Naive thymus-derived CD8-positive, alpha-beta T cell (primary cell): Measurements from ENCODE around the gene PDS5B. TPM values are rescaled to one million over a fixed set of nuclear protein-coding genes. Genes with fewer than 3 reads are reported as not detected.

Experiments used
- ATAC-seq, 2 donors: fragments of 150-1000 bp; cut with Tn5 transposase in 1 of 2; sonication (Bioruptor Pico), chemical (Tn5 transposase) in 1 of 2; 1 replicate in 1 of 2; 2 replicates in 1 of 2; pipeline ENCODE4 v1.10.0; 2021; ENCODE audit warnings: mild to moderate bottlenecking in 2 of 2, moderate library complexity in 2 of 2
- POLR2A ChIA-PET: fragments of 350-600 bp; sonication (Branson Sonifier 250); formaldehyde crosslinking; loops from one replicate; lab custom pipeline; 2021; ENCODE audit warnings: antibody characterized with exemption; lab: Charles Lee
- DNase-seq, 10 donors: peaks; one replicate each; pipeline versions ENCODE4 v3.0.0 to v3.0.0-alpha.2; 2020 to 2022
- H3K27ac Mint-ChIP-seq, 10 donors: one replicate each; pipeline ENCODE4 v1.8.0; 2020 to 2022; ENCODE audit warnings: mild to moderate bottlenecking in 10 of 10, mixed read lengths in 10 of 10, moderate library complexity in 4 of 10, inconsistent platforms in 1 of 10
- H3K27me3 Mint-ChIP-seq, 5 donors: one replicate each; pipeline ENCODE4 v1.8.0; 2021 to 2022; ENCODE audit warnings: mixed read lengths in 5 of 5
- H3K36me3 Mint-ChIP-seq, 3 donors: one replicate each; pipeline ENCODE4 v1.8.0; 2020 to 2022; ENCODE audit warnings: mixed read lengths in 3 of 3, mild to moderate bottlenecking in 2 of 3, inconsistent platforms in 1 of 3
- H3K4me1 Mint-ChIP-seq, 4 donors: one replicate each; pipeline ENCODE4 v1.8.0; 2021 to 2022; ENCODE audit warnings: mixed read lengths in 4 of 4
- H3K4me3 Mint-ChIP-seq, 10 donors: one replicate each; pipeline ENCODE4 v1.8.0; 2020 to 2022; ENCODE audit warnings: mild to moderate bottlenecking in 10 of 10, mixed read lengths in 10 of 10, moderate library complexity in 6 of 10, inconsistent platforms in 1 of 10
- H3K9me3 Mint-ChIP-seq, 9 donors: one replicate each; pipeline ENCODE4 v1.8.0; 2020 to 2022; ENCODE audit warnings: mixed read lengths in 9 of 9, mild to moderate bottlenecking in 3 of 9, inconsistent platforms in 1 of 9, moderate library complexity in 1 of 9
- polyA plus RNA-seq, 3 donors: library from polyadenylated mRNA; unstranded; fragments of 300-500 nt; fragmentation: Illumina TruSeq; gene quantifications; one replicate each; pipeline ENCODE4 v1.2.3, GENCODE V29; 2021
- total RNA-seq, 8 experiments: library from RNA in 2 of 8; stranded (reverse) in 2 of 8; gene quantifications; one replicate each; pipeline ENCODE4 v1.2.3 and lab custom pipeline; 2021 to 2026

Gene PDS5B
- total and polyA plus RNA-seq, 5 experiments from 2014 or later, result 32.0 to 71.6 (median 38.1) TPM

DNA sequence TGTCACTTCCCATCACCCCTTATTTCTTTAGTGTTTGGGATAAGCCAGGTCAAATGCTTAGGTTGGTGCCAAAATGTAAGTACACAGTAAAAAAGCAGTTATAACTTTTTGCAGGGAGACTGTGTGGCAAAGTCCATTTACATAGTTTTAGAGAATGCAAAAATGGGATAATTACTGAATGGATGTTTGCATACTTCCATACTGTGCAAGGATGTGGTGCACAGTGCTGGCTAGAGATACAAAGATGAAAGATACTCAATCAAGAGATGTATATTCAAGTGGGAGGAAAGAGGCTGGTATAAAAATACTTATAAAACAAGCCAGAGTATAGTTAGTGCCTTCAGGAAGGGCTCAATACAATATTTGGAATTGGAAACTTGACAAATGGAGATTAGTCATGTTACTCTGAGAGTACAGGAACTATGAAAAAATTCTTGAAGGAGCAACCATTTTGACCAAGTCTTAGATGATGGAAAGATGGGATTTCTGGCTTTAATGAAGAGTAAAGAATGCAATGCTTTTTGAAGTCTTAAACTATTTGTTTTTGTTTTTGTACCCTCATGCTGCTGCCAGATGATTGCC is 8.0 kb downstream of the PDS5B start:
- Mint-ChIP-seq H3K27ac (no peak overlapping the region), H3K4me1 (peaks cover 35 to 71% (median 61%) of the 10 kb centered on the region in 4 donors), H3K27me3 (no peaks in the 10 kb centered on the region), H3K4me3 (no peak overlapping the region), H3K36me3 (peaks cover 0 to 2% (median 0%) of the 10 kb centered on the region in 3 donors), H3K9me3 (peaks cover 0 to 5% (median 0%) of the 10 kb centered on the region in 9 donors)
- POLR2A ChIA-PET, result no interaction called here
- DNase-seq (no peak), ATAC-seq (no peak)

DNA sequence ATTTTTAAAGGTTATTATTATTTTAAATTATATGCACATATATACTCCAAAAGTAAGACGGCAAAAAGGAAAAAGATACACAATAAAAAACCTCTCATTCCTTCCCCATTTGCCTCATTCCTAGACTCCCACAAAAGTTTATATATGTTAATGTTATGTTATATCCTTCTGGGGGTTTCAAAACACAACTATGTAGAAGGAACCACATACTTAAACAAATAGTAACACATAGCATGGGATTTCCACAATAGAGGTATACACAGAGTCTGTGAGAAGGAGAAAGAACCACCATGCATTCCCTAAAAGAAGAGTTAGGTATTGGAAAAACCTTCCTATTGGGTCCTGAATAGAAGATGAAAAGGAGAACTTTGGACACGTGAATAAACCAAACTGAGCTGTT is 9.1 kb downstream of the PDS5B start:
- Mint-ChIP-seq H3K27me3 (no peaks in the 10 kb centered on the region), H3K27ac (peak overlapping the region in 1 of 10 donors; percentile 16), H3K4me3 (no peak overlapping the region), H3K9me3 (peaks cover 0 to 6% (median 0%) of the 10 kb centered on the region in 9 donors), H3K4me1 (peaks cover 35 to 67% (median 60%) of the 10 kb centered on the region in 4 donors), H3K36me3 (peaks cover 5 to 7% (median 6%) of the 10 kb centered on the region in 3 donors)
- ATAC-seq, result no peak
- no peak for DNase-seq
- POLR2A ChIA-PET, result no interaction called here

DNA sequence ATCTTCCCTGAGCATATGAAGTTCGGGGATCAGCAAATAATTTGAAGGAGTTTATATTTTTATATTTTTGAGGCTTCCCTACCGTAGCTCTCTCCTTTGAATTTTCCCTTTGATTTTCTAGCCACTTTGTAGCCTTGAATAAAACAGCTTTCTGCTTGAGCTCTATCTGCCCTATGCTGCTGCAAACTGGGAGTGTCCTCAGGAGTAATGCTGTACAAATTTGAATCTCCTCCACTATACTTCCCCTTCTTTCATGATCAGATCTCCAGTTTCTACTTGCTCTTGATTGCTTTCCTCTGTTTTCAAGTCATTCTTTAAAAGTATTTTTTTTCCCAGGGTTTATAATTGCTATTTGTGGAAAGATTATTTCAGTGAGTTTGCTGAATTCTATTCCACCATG is 14.6 kb downstream of the PDS5B start:
- POLR2A ChIA-PET, result no interaction called here
- ATAC-seq (no peak), DNase-seq (no peak)
- peaks cover 0 to 33% (median 14%) of the 10 kb centered on the region in 9 donors for H3K9me3 Mint-ChIP-seq
- peaks cover 6 to 23% (median 13%) of the 10 kb centered on the region in 3 donors for H3K36me3 Mint-ChIP-seq
- peaks cover 28 to 62% (median 53%) of the 10 kb centered on the region in 4 donors for H3K4me1 Mint-ChIP-seq
- peak overlapping the region in 1 of 10 donors; percentile 28 for H3K4me3 Mint-ChIP-seq
- no peaks in the 10 kb centered on the region for H3K27me3 Mint-ChIP-seq
- H3K27ac Mint-ChIP-seq, result peak overlapping the region in 1 of 10 donors; percentile 30

DNA sequence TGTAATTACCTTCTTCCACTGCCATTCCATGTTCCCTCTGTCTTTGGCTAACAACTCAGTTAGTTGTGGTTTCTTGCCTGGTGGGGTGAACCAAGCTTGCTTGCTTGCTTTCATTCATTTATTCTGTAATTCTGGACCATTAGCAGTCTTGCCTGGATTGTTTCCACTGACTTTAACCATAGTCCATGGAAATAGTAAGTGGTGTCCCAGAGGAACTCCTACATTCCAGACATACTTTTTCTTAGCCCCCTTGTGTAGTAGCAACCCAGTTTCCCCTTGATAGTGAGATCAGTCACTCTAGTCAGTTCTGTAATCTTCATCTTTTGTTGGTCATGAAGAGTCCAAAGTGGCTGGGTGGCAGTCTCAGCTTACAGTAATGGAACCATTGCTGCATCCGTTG is 23.2 kb downstream of the PDS5B start:
- POLR2A ChIA-PET, result interaction anchor here (0.6 kb wide), 1 partner anchor 114 kb away, joined by 3 read pairs; no protein-coding TSS in a partner anchor
- no peaks in the 10 kb centered on the region for H3K27me3 Mint-ChIP-seq
- DNase-seq, result no peak
- peak overlapping the region in 1 of 10 donors; percentile 2 for H3K27ac Mint-ChIP-seq
- H3K9me3 Mint-ChIP-seq, result peaks cover 8 to 58% (median 26%) of the 10 kb centered on the region in 9 donors
- peaks cover 27 to 72% (median 62%) of the 10 kb centered on the region in 4 donors for H3K4me1 Mint-ChIP-seq
- H3K36me3 Mint-ChIP-seq, result peaks cover 13 to 43% (median 14%) of the 10 kb centered on the region in 3 donors
- H3K4me3 Mint-ChIP-seq, result no peak overlapping the region
- ATAC-seq, result no peak

DNA sequence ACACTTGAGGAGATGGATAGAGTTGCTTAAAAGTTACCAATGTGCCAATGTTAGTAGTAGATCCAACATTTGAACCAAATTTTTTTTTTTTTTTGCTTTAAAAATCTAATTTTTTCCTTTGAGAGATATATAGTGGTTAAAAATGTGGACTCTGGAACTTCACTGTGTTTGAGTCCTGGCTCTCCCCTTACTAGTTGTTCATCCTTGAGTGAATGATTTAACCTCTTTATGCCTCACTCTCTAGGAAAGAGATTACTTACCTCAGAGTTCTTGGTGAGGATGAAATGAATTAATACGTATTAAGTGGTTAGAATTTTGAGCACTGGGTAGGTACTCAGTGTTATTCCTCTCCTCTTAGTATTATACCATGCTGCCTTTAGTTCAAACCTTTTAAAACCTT is 24.3 kb downstream of the PDS5B start:
- H3K4me1 Mint-ChIP-seq, result peaks cover 21 to 62% (median 59%) of the 10 kb centered on the region in 4 donors
- DNase-seq (no peak), ATAC-seq (no peak)
- POLR2A ChIA-PET, result no interaction called here
- H3K9me3 Mint-ChIP-seq, result peaks cover 8 to 54% (median 17%) of the 10 kb centered on the region in 9 donors
- H3K27ac Mint-ChIP-seq, result no peak overlapping the region
- H3K36me3 Mint-ChIP-seq, result peaks cover 8 to 41% (median 13%) of the 10 kb centered on the region in 3 donors
- no peak overlapping the region for H3K4me3 Mint-ChIP-seq
- H3K27me3 Mint-ChIP-seq, result no peaks in the 10 kb centered on the region

DNA sequence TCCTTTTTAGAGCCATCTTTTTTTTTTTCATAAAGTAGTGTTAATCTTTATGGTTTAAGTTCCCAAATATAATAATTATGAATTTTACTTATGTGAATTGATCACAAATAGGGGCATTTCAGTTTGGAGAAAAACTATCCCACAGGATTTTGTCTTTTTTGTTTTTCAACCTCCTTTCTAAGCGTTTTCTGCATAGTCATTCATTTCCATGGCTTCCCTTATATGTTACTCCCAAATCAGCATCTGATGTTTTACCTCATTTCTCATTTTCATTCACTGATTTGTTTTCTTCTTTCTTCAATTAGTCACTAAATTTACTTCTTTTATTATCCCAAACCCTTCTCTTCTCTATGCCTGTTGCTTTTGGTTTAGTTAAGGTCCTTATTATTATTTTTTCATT is 24.7 kb downstream of the PDS5B start:
- Mint-ChIP-seq H3K9me3 (peaks cover 5 to 52% (median 15%) of the 10 kb centered on the region in 9 donors), H3K27me3 (no peaks in the 10 kb centered on the region), H3K36me3 (peaks cover 8 to 41% (median 13%) of the 10 kb centered on the region in 3 donors), H3K4me3 (no peak overlapping the region), H3K27ac (peak overlapping the region in 1 of 10 donors; percentile 73), H3K4me1 (peaks cover 19 to 61% (median 57%) of the 10 kb centered on the region in 4 donors)
- no peak for ATAC-seq
- no peak for DNase-seq
- POLR2A ChIA-PET, result no interaction called here

DNA sequence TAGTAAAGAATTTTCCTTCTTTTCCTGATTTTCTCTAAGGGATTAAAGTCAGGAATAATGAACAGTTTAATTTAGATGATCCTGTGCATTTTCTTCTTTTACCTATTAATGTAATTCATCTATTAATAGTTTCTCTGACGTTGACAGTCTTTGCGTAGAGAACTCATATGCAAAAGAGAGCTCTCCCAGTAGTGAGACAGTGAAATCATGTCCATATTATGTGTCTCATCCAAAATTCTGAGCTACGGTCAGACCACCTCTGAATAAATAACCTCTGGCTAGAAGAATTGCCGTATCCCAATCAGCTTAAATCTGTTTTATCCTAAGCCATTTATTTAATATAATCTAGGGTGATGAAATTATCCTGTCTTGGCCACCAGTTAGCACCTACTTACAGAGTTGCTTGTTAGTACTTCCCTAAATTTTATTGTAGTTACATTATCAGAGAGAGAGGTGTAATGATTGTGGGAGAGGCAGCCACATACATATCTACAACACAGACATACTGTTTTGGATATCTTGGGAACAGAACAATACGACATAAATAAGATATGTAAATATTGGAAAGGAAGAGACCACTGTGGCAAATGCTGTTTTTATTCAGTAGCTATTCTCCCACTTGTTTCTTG is 30.7 kb downstream of the PDS5B start:
- POLR2A ChIA-PET, result interaction anchor here (0.6 kb wide), 1 partner anchor 10 kb away, joined by 3 read pairs; no protein-coding TSS in a partner anchor
- Mint-ChIP-seq H3K4me1 (peaks cover 7 to 47% (median 26%) of the 10 kb centered on the region in 4 donors), H3K4me3 (no peak overlapping the region), H3K27ac (no peak overlapping the region), H3K27me3 (no peaks in the 10 kb centered on the region), H3K9me3 (peaks cover 6 to 75% (median 28%) of the 10 kb centered on the region in 9 donors), H3K36me3 (peaks cover 6 to 56% (median 33%) of the 10 kb centered on the region in 3 donors)
- ATAC-seq, result no peak
- DNase-seq, result no peak

DNA sequence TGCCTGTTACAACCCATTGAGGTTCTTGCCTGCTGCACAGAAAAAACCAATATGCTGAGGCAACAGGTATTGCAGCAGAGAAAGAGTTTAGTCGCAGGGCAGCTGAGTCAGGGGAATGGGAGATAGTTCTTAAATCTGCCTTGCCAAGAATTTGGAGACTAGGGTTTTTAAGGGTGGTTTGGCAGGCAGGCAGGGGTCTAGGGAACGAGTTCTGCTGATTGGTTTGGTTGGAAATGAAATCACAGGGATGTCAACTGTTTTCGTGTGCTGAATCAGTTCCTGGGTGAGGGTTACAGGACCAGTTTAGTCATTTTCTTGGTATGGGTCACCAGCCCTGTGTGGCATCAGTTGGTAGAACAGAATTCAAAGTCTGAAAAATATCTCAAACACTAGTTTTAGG is 36.6 kb downstream of the PDS5B start:
- Mint-ChIP-seq H3K27me3 (no peaks in the 10 kb centered on the region), H3K4me3 (peak overlapping the region in 2 of 10 donors; percentile 6 to 36), H3K9me3 (peaks cover 3 to 47% (median 26%) of the 10 kb centered on the region in 9 donors), H3K4me1 (peaks cover 16 to 58% (median 42%) of the 10 kb centered on the region in 4 donors), H3K27ac (peak overlapping the region in 1 of 10 donors; percentile 45), H3K36me3 (peaks cover 9 to 41% (median 29%) of the 10 kb centered on the region in 3 donors)
- no peak for DNase-seq
- no peak for ATAC-seq
- POLR2A ChIA-PET, result no interaction called here

DNA sequence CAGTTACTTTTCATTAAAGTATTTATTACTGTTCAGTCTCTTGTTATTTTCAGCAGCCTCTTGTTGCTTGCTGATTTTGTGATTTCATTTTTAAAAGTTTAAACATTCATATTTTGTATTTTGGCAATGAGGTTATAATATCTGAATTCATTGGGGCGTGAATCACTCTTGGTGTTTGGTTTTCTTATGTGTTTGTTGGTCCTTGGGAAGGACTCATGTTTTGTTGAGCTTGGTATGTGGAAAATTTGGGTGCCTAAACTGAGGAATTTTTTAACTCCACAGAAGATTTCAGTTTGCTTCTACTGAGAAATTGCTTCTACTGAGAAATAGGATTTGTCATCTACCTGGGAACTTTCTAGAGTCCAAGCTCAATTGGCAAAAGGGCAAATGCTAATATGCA is 38.2 kb downstream of the PDS5B start:
- Mint-ChIP-seq H3K27ac (peak overlapping the region in 1 of 10 donors; percentile 72), H3K9me3 (peaks cover 0 to 35% (median 26%) of the 10 kb centered on the region in 9 donors), H3K4me3 (peak overlapping the region in 1 of 10 donors; percentile 28), H3K4me1 (peaks cover 15 to 59% (median 39%) of the 10 kb centered on the region in 4 donors), H3K36me3 (peaks cover 7 to 28% (median 21%) of the 10 kb centered on the region in 3 donors), H3K27me3 (no peaks in the 10 kb centered on the region)
- DNase-seq (no peak), ATAC-seq (no peak)
- POLR2A ChIA-PET, result interaction anchor here (0.7 kb wide), 1 partner anchor 36 kb away, joined by 3 read pairs; no protein-coding TSS in a partner anchor

DNA sequence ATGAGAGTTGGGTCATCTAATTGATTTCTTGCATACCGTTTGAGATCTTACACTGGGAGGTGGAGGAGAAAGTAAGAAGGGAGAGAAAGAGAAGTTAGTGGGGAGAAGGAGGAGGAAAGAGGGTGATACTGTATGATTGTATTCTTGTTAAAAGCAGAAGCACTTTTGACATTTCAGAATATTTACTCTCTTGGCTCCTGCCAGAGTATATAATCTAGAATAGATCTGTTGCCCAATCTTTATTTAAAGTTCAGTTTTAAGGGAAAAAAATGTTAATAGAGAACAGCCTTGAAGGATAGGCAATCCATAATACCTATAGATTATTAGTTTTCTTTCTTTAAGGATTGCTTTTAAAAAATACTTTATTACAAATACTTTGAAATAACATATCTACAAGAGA is 41.5 kb downstream of the PDS5B start:
- DNase-seq (no peak), ATAC-seq (no peak)
- POLR2A ChIA-PET, result no interaction called here
- no peak overlapping the region for H3K4me3 Mint-ChIP-seq
- H3K4me1 Mint-ChIP-seq, result peaks cover 18 to 66% (median 52%) of the 10 kb centered on the region in 4 donors
- H3K27me3 Mint-ChIP-seq, result no peaks in the 10 kb centered on the region
- peaks cover 0 to 13% (median 6%) of the 10 kb centered on the region in 9 donors for H3K9me3 Mint-ChIP-seq
- peaks cover 5 to 11% (median 8%) of the 10 kb centered on the region in 3 donors for H3K36me3 Mint-ChIP-seq
- peak overlapping the region in 1 of 10 donors; percentile 16 for H3K27ac Mint-ChIP-seq

DNA sequence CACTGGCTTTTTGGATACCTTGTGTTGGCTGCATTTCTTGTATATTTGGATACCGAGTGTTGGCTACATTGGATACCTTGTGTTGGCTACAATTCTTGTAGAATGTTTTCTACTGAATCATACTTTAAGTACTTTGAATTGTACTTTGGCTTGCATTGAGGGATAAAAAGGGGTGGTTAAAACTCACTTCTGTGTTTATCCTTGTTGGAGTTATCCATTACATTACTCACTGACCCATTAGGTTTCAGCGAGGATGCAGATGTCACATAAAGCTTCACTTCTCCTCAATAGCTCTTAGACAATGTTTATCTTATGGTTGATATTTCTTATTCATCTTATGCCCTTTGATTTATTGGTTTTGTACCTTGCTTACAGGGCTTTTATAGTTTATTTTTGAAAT is 43.1 kb downstream of the PDS5B start:
- Mint-ChIP-seq H3K27ac (no peak overlapping the region), H3K4me3 (no peak overlapping the region), H3K4me1 (peaks cover 20 to 77% (median 54%) of the 10 kb centered on the region in 4 donors), H3K9me3 (peaks cover 0 to 2% (median 0%) of the 10 kb centered on the region in 9 donors), H3K27me3 (no peaks in the 10 kb centered on the region), H3K36me3 (peaks cover 0 to 5% (median 4%) of the 10 kb centered on the region in 3 donors)
- ATAC-seq, result no peak
- POLR2A ChIA-PET, result no interaction called here
- DNase-seq, result no peak

DNA sequence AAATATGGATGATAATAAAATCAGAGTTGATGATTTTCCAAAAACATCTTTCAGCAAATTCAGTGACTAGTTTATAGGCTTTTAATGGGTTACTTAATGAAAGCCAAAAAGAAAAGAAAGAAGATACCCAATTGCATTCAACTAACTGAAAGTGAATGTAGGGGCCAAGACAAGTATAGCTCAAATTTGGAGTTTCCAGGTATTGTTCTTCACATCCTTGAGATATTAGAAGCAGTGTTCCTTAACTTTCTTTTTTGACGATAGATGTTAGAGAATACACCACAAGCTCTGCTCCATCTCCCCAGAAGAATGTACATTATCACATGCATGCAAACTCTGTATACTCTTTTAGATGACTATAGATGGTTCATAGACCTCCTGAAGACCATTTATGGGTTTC is 43.6 kb downstream of the PDS5B start:
- H3K4me3 Mint-ChIP-seq, result no peak overlapping the region
- no peak overlapping the region for H3K27ac Mint-ChIP-seq
- ATAC-seq (no peak), DNase-seq (no peak)
- no peaks in the 10 kb centered on the region for H3K9me3 Mint-ChIP-seq
- POLR2A ChIA-PET, result no interaction called here
- H3K4me1 Mint-ChIP-seq, result peaks cover 18 to 73% (median 50%) of the 10 kb centered on the region in 4 donors
- H3K27me3 Mint-ChIP-seq, result no peaks in the 10 kb centered on the region
- peaks cover 0 to 5% (median 4%) of the 10 kb centered on the region in 3 donors for H3K36me3 Mint-ChIP-seq
